Sigmoid colon (tissue), 4 donors: Measurements from ENCODE around the gene BMX.

Experiments used
- CTCF ChIP-seq, 4 experiments: fragments of 450-650 bp in 3 of 4; fragments of 200-600 bp in 1 of 4; IDR thresholded peaks; one replicate each; pipeline ENCODE4 v1.5.1; 2016 to 2019; ENCODE audit warnings: antibody characterized with exemption in 4 of 4, mild to moderate bottlenecking in 3 of 4, moderate library complexity in 2 of 4
- EP300 ChIP-seq, 4 donors: sonication (generic); formaldehyde crosslinking; IDR thresholded peaks; one replicate each; pipeline ENCODE4 v1.6.1; 2017; ENCODE audit warnings: antibody characterized with exemption in 4 of 4
- POLR2A ChIP-seq, 2 donors: fragments of 450-650 bp; IDR thresholded peaks; one replicate each; pipeline ENCODE4 v1.6.1; 2016; ENCODE audit warnings: antibody characterized with exemption in 2 of 2, mild to moderate bottlenecking in 2 of 2, moderate library complexity in 2 of 2
- POLR2AphosphoS5 ChIP-seq, 4 donors: sonication (generic); formaldehyde crosslinking; IDR thresholded peaks; one replicate each; pipeline ENCODE4 v1.6.1; 2017; ENCODE audit warnings: antibody characterized with exemption in 4 of 4

GRCh38 chrX:15475486-15475885 lies 25.1 kb upstream of the BMX start:
- no peak for TF ChIP-seq CTCF (IDR thresholded peaks at IDR 0.05)
- no peak for TF ChIP-seq POLR2A (IDR thresholded peaks at IDR 0.05)
- no peak for TF ChIP-seq EP300 (IDR thresholded peaks at IDR 0.05)
- no peak for TF ChIP-seq POLR2AphosphoS5 (IDR thresholded peaks at IDR 0.05)
